Body of pancreas (tissue), 4 donors: Measurements from ENCODE around the gene ZIC4. TPM values are rescaled to one million over a fixed set of nuclear protein-coding genes. Genes with fewer than 3 reads are reported as not detected.

Experiments used
- ATAC-seq: fragments of 150-250 bp; one replicate; pipeline ENCODE4 v1.9.1; 2016
- DNase-seq, 4 donors: peaks; one replicate each; pipeline ENCODE4 v3.0.0-alpha.2; 2019
- H3K27ac ChIP-seq, 4 donors: fragments of 200-600 bp; sonication (generic); 1 replicate in 3 of 4; 2 replicates in 1 of 4; pipeline versions ENCODE4 v1.5.1 to v1.6.1; 2016 to 2019; ENCODE audit warnings: mild to moderate bottlenecking in 1 of 4, mixed read lengths in 1 of 4, moderate library complexity in 1 of 4
- H3K27me3 ChIP-seq, 2 donors: fragments of 200-600 bp; sonication (generic); one replicate each; pipeline ENCODE4 v1.6.0; 2016; ENCODE audit warnings: mild to moderate bottlenecking in 1 of 2
- H3K36me3 ChIP-seq, 2 donors: fragments of 200-600 bp; sonication (generic); replicated peaks in 1 of 2; 2 replicates each; pipeline ENCODE4 v1.5.1; 2016; ENCODE audit warnings: low read depth in 2 of 2; ENCODE audit not compliant: insufficient read depth in 1 of 2
- H3K4me1 ChIP-seq: fragments of 200-600 bp; sonication (generic); one replicate; pipeline ENCODE4 v1.6.0; 2016
- H3K4me3 ChIP-seq, 2 donors: fragments of 200-600 bp; sonication (generic); 1 replicate in 1 of 2; 2 replicates in 1 of 2; pipeline ENCODE4 v1.5.1; 2016 to 2019
- H3K9me3 ChIP-seq, 3 donors: fragments of 200-600 bp; sonication (generic); 1 replicate in 2 of 3; 2 replicates in 1 of 3; pipeline ENCODE4 v1.5.1; 2016
- POLR2A ChIP-seq, 3 donors: fragments of 450-650 bp; IDR thresholded peaks; one replicate each; pipeline ENCODE4 v1.6.1; 2016; ENCODE audit warnings: antibody characterized with exemption in 3 of 3, mild to moderate bottlenecking in 2 of 3
- WGBS, 2 donors: methylation state at CpG; one replicate each; pipeline ENCODE4 v1.1.5; 2017; 5-methylcytosine and 5-hydroxymethylcytosine counted together
- intact Hi-C: fragments of 100-400 bp; cut with DNase I; formaldehyde crosslinking; loops from one replicate; pipeline ENCODE4 v1.15.1; 2023
- total RNA-seq, 2 donors: library from RNA; depleted of rRNA; stranded (reverse); fragments of >200 nt; gene quantifications; one replicate each; pipeline ENCODE4 v1.1.0, GENCODE V29; 2016
- TF ChIP-seq, protein P1 (sequence below), 7 experiments: fragments of 450-650 bp in 4 of 7; fragments of 200-600 bp in 3 of 7; sonication (generic) in 3 of 7; IDR thresholded peaks; one replicate each; pipeline ENCODE4 v1.5.1; 2016 to 2019; ENCODE audit warnings: antibody characterized with exemption in 7 of 7

ZIC4 gene
- total RNA-seq, 2 donors from 2014 or later: not detected

DNA sequence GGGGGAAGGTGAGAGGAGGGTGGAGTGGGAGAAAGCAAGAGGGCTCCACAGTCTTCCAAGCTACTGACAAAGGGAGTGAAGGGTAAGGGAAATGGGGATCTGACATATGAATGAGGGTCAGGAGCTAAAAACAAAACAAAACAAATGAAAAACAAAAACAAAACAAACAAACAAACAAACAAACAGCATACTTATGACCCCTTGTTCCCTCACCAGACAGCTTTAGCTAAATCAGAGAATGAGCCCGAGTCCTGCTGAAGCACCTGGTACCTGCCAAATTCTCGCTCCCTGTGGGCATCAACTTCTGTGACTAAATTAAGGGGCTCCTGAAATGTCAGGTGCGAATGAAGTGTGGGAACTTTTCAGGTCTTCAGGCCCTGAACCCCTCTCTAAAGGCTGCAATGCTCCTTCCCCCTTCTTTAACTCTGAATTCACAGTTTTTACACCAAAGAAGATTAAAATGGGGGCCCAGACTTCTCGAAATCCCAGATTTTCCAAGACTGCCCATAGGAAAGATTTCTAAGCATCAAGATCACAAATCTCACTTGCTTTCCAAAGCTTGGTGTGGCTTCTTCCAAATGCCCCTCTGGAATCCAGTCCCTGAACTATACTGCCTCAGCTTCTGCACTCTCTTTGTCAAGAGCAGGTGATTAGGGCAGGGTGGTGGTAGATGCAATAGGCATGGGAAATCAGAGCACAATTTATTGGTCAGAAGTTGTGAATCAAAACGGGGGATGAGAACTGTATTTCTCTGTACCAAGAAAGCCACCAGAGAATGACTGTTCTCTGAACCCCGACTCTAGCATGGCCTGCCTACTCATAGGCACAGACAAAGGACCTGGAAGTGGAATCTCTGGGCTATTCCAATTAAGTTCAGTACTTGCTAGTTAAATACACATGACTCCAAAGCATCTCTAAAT, 40.9 kb downstream of the ZIC4 start:
- intact Hi-C loops: no loop called here
- Histone ChIP-seq H3K27me3 (peaks cover 0 to 10% of the 10 kb centered on the region in 2 donors), H3K4me1 (no peaks in the 10 kb centered on the region), H3K4me3 (no peak overlapping the region), H3K9me3 (no peaks in the 10 kb centered on the region), H3K27ac (no peak overlapping the region), H3K36me3 (no peaks in the 10 kb centered on the region)
- DNase-seq (no peak), ATAC-seq (no peak)
- 34 to 35% methylated on average over 6 of the region's 6 CpGs for WGBS, 2 donors
- TF ChIP-seq, protein P1, sequence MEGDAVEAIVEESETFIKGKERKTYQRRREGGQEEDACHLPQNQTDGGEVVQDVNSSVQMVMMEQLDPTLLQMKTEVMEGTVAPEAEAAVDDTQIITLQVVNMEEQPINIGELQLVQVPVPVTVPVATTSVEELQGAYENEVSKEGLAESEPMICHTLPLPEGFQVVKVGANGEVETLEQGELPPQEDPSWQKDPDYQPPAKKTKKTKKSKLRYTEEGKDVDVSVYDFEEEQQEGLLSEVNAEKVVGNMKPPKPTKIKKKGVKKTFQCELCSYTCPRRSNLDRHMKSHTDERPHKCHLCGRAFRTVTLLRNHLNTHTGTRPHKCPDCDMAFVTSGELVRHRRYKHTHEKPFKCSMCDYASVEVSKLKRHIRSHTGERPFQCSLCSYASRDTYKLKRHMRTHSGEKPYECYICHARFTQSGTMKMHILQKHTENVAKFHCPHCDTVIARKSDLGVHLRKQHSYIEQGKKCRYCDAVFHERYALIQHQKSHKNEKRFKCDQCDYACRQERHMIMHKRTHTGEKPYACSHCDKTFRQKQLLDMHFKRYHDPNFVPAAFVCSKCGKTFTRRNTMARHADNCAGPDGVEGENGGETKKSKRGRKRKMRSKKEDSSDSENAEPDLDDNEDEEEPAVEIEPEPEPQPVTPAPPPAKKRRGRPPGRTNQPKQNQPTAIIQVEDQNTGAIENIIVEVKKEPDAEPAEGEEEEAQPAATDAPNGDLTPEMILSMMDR (IDR thresholded peaks at IDR 0.05): no peak
- no peak for TF ChIP-seq POLR2A (IDR thresholded peaks at IDR 0.05)

DNA sequence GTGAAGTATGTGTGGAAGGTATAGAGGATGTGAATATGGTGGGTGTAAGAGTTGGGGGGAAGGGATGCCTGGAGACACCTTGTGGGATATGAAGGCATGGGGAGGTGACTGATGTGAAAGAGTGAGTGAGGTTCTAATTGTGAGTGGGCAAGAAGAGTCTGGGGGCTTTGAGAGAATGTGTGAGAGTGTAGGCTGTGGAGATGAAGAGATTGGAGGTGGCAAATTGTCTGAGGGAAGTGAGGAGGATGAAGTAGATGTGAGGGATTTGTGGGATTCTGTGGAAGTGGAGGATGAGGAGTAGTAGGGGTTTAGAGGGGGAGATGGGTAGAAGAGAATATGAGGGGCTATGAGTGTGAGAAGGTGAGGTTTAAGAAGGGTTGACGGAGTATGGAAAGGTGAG, 41.6 kb downstream of the ZIC4 start:
- no peak for TF ChIP-seq POLR2A (IDR thresholded peaks at IDR 0.05)
- TF ChIP-seq, protein P1 (IDR thresholded peaks at IDR 0.05): no peak
- intact Hi-C loops: no loop called here
- Histone ChIP-seq H3K9me3 (no peaks in the 10 kb centered on the region), H3K4me1 (no peaks in the 10 kb centered on the region), H3K36me3 (no peaks in the 10 kb centered on the region), H3K27ac (no peak overlapping the region), H3K27me3 (peaks cover 0 to 13% of the 10 kb centered on the region in 2 donors), H3K4me3 (no peak overlapping the region)
- DNase-seq (no peak), ATAC-seq (no peak)
- WGBS, 2 donors: 27 to 30% methylated on average over 1 of the region's 1 CpG

DNA sequence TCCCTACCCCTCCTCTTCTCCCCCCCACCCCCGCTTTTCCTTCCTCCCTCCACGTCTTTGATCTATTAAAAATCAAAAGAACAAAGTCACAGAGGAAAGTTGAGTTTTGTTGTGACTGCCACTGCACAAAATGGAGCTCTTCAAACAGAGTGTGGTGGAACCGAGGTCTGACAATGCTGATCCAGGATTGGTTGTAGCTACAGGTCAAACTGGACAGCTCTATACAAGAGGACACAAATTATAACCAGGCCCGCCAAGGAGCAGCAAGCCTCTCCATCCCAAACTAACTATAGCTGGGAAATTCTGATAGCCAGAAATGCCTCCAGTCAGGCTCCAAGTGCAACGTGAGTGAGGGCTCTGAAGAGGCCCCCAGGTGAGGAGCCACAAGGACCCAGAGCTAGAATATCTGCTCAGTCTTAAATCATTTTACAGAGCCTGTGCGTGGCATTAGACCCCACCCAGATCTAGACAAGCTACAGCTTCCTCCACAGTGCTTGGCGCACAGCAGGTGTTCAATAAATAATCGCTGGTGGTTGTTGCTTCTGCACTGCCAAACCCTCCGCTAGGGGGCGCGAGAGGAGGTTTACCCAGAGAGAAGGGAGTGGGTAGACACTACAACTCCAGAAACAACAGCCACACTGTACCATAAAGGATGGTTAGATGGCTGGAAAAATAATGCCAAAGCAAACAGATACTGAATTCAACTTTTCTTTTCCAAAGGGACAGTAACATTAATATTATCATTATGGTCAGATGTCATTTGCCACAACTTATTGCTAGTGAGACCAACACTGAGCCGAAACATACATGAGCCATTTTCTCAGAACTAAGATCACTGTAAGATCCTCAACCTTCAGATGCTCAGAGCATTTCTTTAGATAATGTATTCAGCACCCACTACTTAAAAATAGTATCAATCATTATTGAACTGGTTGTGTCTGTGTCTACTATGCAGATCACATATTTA, 44.6 kb downstream of the ZIC4 start:
- peaks cover 0 to 31% of the 10 kb centered on the region in 2 donors for H3K27me3 ChIP-seq
- WGBS, 2 donors: 9 to 13% methylated on average over 11 to 12 of the region's 12 CpGs
- ATAC-seq (no peak), DNase-seq (peak in 3 of 4 donors; percentile 5 to 31 (median 20))
- intact Hi-C loops: no loop called here
- H3K4me1 ChIP-seq: peaks cover 5% of the 10 kb centered on the region
- H3K27ac ChIP-seq: no peak overlapping the region
- H3K4me3 ChIP-seq: no peak overlapping the region
- no peaks in the 10 kb centered on the region for H3K36me3 ChIP-seq
- TF ChIP-seq, protein P1 (IDR thresholded peaks at IDR 0.05): peak in 3 of 7 experiments; percentile 9 to 31 (median 22)
- TF ChIP-seq POLR2A (IDR thresholded peaks at IDR 0.05): no peak
- H3K9me3 ChIP-seq: no peaks in the 10 kb centered on the region

DNA sequence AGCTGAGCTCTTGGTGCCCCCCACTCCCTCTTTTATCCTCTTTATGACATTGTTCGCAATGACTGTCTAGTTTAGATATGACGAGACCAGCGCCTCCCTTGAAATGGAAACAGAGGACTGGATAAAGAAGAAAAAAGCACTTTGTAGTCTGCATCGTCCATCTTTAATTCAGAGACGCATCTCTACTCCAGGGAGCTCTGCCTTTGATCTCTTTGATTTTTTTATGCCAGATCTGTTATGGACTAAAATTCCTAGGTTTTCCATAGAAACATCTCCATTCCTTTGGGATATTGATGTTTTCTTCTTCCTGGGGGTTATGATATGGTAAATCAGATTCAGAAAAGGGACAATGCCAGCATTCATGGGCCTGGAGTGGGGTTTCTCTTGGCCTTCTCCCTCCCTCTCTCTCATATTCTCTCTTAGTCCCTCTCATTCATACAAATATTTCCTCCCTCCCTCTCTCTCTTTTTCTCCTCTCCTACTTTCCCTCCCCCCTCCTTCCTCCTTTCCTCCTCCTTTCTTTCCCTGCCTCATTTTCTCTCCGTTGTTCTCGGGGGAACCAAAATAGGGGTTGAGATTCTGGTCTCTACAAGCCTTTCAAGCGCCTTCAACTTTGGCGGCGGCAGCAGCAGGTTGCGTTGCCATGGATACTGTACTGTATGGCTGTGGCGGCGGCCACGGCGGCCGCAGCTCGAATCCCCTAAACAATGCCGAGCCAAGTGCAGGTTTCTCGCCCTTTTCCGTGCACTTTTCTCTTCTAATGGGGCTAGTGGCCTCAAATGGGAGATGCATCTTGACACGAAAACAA, 45.5 kb downstream of the ZIC4 start:
- TF ChIP-seq POLR2A (IDR thresholded peaks at IDR 0.05): no peak
- TF ChIP-seq, protein P1 (IDR thresholded peaks at IDR 0.05): no peak
- intact Hi-C loops: no loop called here
- Histone ChIP-seq H3K9me3 (no peaks in the 10 kb centered on the region), H3K36me3 (no peaks in the 10 kb centered on the region), H3K27me3 (peaks cover 0 to 40% of the 10 kb centered on the region in 2 donors), H3K27ac (no peak overlapping the region), H3K4me1 (peaks cover 5% of the 10 kb centered on the region), H3K4me3 (no peak overlapping the region)
- WGBS, 2 donors: 8 to 12% methylated on average over 21 of the region's 21 CpGs
- ATAC-seq: no peak
- DNase-seq: peak in 1 of 4 donors; percentile 16
